Smooth muscle cell (in vitro differentiated cells): Measurements from ENCODE around the gene WDR91. TPM values are rescaled to one million over a fixed set of nuclear protein-coding genes. Genes with fewer than 3 reads are reported as not detected.

Experiments used
- DNase-seq: peaks from one replicate; lab custom pipeline; 2025; ENCODE audit not compliant: unreplicated experiment; lab: John Stamatoyannopoulos, UW
- H2AFZ ChIP-seq: fragments of 200-600 bp; sonication (generic); 2 replicates; pipeline ENCODE4 v1.6.0; 2016; ENCODE audit warnings: antibody characterized with exemption, low read depth, mild to moderate bottlenecking
- H3F3A ChIP-seq: fragments of 200-600 bp; sonication (generic); 2 replicates; pipeline ENCODE4 v1.6.0; 2017; ENCODE audit warnings: antibody characterized with exemption, low read depth
- H3K27ac ChIP-seq: fragments of 200-600 bp; sonication (generic); 2 replicates; pipeline ENCODE4 v1.5.1; 2016; ENCODE audit warnings: low read depth, mild to moderate bottlenecking
- H3K27me3 ChIP-seq: fragments of 200-600 bp; sonication (generic); 2 replicates; pipeline ENCODE4 v1.6.1; 2016; ENCODE audit warnings: low read depth, mild to moderate bottlenecking
- H3K36me3 ChIP-seq: fragments of 200-600 bp; sonication (generic); 2 replicates; pipeline ENCODE4 v1.5.1; 2016; ENCODE audit warnings: low read depth
- H3K4me1 ChIP-seq: fragments of 200-600 bp; sonication (generic); 2 replicates; pipeline ENCODE4 v1.5.1; 2016; ENCODE audit warnings: low read depth
- H3K4me2 ChIP-seq: fragments of 200-600 bp; sonication (generic); 2 replicates; pipeline ENCODE4 v1.6.0; 2016; ENCODE audit warnings: mild to moderate bottlenecking
- H3K4me3 ChIP-seq: fragments of 200-600 bp; sonication (generic); 2 replicates; pipeline ENCODE4 v1.5.1; 2016; ENCODE audit warnings: mild to moderate bottlenecking
- H3K79me2 ChIP-seq: fragments of 200-600 bp; sonication (generic); 2 replicates; pipeline ENCODE4 v1.6.0; 2016; ENCODE audit warnings: low read depth, mild to moderate bottlenecking
- H3K9ac ChIP-seq: fragments of 200-600 bp; sonication (generic); 2 replicates; pipeline ENCODE4 v1.6.0; 2016; ENCODE audit warnings: low read depth
- H3K9me3 ChIP-seq: fragments of 200-600 bp; sonication (generic); replicated peaks from 2 replicates; pipeline ENCODE4 v1.5.1; 2016; ENCODE audit warnings: low read depth
- H4K20me1 ChIP-seq: fragments of 200-600 bp; sonication (generic); 2 replicates; pipeline ENCODE4 v1.6.0; 2016; ENCODE audit warnings: low read depth
- WGBS: methylation state at CpG from one replicate; pipeline ENCODE4 v1.1.7; 2016; ENCODE audit warnings: low lambda C conversion rate; 5-methylcytosine and 5-hydroxymethylcytosine counted together
- polyA plus RNA-seq: library from polyadenylated mRNA; unstranded; fragments of >200 nt; fragmentation: Nextera tagmentation; extraction: Ambion mirVana; gene quantifications from 2 replicates; pipeline ENCODE4 v1.2.1, GENCODE V29; 2016
- total RNA-seq: library from RNA; depleted of rRNA; stranded (reverse); fragments of >200 nt; gene quantifications from 2 replicates; pipeline ENCODE4 v1.2.3, GENCODE V29; 2014
- TF ChIP-seq, protein P1 (sequence below): fragments of 200-600 bp; sonication (generic); IDR thresholded peaks from 2 replicates; pipeline ENCODE4 v1.5.1; 2017; ENCODE audit warnings: borderline replicate concordance, mild to moderate bottlenecking, antibody characterized with exemption; ENCODE audit not compliant: insufficient read depth, poor library complexity, severe bottlenecking

Gene WDR91
- total and polyA plus RNA-seq, 2 experiments from 2014 or later = 6.6 to 6.8 TPM

DNA sequence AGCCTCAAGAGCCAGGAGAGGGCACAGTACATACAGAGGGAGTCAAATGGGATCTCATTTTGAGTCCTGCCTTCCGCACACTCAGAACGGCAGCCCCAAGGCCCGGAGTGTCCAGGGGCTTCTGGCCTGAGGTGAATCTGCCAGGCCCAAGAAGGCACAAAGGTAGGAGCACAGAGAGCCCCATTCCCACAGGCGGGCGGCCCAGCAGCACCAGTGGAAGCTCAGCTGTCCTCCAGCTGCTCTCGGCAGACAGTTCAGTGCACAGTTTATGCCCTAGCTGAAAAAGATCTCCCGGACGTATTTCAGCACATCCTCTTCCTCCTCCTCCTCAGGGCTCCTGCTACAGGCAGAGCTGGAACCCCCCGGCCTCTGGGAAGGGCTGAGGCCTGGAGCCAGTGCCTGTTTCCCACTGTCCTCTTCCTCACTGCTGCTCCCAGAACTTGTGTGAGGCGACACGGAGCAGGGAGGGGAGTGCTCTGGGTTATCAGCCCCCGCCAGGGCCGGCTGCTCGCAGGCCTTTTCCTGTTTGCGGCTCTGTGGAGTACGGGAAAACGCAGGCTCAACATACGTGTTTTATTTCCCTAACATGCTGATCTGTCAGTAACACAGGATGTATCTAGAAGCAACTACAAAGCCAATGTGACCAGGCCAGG lies 44.9 kb downstream of the WDR91 start:
- no peak overlapping the region for H3K4me2 ChIP-seq

DNA sequence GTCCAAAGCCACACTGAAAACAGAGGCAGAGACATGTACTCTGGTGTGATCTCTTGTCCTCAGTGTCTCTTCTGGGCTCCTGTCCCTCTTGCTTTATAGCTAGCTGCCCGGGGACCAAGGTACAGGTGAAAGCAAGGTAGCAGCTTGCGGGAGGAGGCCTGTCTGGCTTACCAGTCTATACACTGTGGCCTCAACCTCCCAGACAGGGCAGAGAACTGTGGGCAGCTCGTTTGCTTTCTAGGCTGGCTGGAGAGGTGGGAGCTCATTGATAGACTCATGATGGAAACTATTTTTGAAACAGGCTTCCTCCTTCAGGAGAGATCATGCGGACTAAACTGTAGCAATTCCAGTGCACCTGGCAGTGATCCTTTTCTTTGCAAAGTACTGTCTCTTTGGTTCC lies 45.5 kb downstream of the WDR91 start:
- TF ChIP-seq, protein P1, sequence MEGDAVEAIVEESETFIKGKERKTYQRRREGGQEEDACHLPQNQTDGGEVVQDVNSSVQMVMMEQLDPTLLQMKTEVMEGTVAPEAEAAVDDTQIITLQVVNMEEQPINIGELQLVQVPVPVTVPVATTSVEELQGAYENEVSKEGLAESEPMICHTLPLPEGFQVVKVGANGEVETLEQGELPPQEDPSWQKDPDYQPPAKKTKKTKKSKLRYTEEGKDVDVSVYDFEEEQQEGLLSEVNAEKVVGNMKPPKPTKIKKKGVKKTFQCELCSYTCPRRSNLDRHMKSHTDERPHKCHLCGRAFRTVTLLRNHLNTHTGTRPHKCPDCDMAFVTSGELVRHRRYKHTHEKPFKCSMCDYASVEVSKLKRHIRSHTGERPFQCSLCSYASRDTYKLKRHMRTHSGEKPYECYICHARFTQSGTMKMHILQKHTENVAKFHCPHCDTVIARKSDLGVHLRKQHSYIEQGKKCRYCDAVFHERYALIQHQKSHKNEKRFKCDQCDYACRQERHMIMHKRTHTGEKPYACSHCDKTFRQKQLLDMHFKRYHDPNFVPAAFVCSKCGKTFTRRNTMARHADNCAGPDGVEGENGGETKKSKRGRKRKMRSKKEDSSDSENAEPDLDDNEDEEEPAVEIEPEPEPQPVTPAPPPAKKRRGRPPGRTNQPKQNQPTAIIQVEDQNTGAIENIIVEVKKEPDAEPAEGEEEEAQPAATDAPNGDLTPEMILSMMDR = no peak
- Histone ChIP-seq H3K9me3 (no peaks in the 10 kb centered on the region), H3F3A (peaks cover 8% of the 10 kb centered on the region), H3K9ac (no peak overlapping the region), H3K4me1 (peaks cover 14% of the 10 kb centered on the region), H3K79me2 (peaks cover 18% of the 10 kb centered on the region), H3K27me3 (no peaks in the 10 kb centered on the region), H3K36me3 (no peaks in the 10 kb centered on the region), H3K4me2 (no peak overlapping the region), H2AFZ (no peak overlapping the region), H3K4me3 (no peak overlapping the region), H3K27ac (no peak overlapping the region), H4K20me1 (peaks cover 6% of the 10 kb centered on the region)
- no peak for DNase-seq
- 96% methylated on average over 4 of the region's 4 CpGs for WGBS

More for the DNA sequence above, 44.9 kb downstream of the WDR91 start:
- no peak for DNase-seq
- Histone ChIP-seq H3K27me3 (no peaks in the 10 kb centered on the region), H4K20me1 (peaks cover 6% of the 10 kb centered on the region), H3K4me1 (peaks cover 14% of the 10 kb centered on the region), H3K27ac (no peak overlapping the region), H3K36me3 (no peaks in the 10 kb centered on the region), H2AFZ (no peak overlapping the region), H3F3A (peaks cover 3% of the 10 kb centered on the region), H3K9ac (no peak overlapping the region), H3K4me3 (no peak overlapping the region), H3K79me2 (peaks cover 18% of the 10 kb centered on the region), H3K9me3 (no peaks in the 10 kb centered on the region)
- TF ChIP-seq, protein P1 = no peak
- 97% methylated on average over 18 of the region's 18 CpGs for WGBS

DNA sequence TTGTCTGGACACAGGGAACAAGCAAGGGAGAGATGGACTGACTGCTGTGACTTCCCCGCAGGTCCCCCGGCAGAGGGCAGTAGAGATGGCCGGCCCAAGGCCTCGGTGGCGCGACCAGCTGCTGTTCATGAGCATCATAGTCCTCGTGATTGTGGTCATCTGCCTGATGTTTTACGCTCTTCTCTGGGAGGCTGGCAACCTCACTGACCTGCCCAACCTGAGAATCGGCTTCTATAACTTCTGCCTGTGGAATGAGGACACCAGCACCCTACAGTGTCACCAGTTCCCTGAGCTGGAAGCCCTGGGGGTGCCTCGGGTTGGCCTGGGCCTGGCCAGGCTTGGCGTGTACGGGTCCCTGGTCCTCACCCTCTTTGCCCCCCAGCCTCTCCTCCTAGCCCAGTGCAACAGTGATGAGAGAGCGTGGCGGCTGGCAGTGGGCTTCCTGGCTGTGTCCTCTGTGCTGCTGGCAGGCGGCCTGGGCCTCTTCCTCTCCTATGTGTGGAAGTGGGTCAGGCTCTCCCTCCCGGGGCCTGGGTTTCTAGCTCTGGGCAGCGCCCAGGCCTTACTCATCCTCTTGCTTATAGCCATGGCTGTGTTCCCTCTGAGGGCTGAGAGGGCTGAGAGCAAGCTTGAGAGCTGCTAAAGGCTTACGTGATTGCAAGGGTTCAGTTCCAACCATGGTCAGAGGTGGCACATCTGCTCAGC lies 46.8 kb downstream of the WDR91 start:
- Histone ChIP-seq H3K4me3 (no peak overlapping the region), H2AFZ (no peak overlapping the region), H3K9me3 (no peaks in the 10 kb centered on the region), H3K27me3 (no peaks in the 10 kb centered on the region), H3K4me1 (peaks cover 17% of the 10 kb centered on the region), H4K20me1 (peaks cover 6% of the 10 kb centered on the region), H3K4me2 (no peak overlapping the region), H3K79me2 (peaks cover 13% of the 10 kb centered on the region), H3K27ac (no peak overlapping the region), H3K36me3 (no peaks in the 10 kb centered on the region), H3K9ac (no peak overlapping the region), H3F3A (peaks cover 12% of the 10 kb centered on the region)
- DNase-seq = no peak
- 97% methylated on average over 18 of the region's 18 CpGs for whole genome bisulfite sequencing
- TF ChIP-seq, protein P1 = no peak
